ENCODE results near the gene POLR3B.

Gene POLR3B

DNA sequence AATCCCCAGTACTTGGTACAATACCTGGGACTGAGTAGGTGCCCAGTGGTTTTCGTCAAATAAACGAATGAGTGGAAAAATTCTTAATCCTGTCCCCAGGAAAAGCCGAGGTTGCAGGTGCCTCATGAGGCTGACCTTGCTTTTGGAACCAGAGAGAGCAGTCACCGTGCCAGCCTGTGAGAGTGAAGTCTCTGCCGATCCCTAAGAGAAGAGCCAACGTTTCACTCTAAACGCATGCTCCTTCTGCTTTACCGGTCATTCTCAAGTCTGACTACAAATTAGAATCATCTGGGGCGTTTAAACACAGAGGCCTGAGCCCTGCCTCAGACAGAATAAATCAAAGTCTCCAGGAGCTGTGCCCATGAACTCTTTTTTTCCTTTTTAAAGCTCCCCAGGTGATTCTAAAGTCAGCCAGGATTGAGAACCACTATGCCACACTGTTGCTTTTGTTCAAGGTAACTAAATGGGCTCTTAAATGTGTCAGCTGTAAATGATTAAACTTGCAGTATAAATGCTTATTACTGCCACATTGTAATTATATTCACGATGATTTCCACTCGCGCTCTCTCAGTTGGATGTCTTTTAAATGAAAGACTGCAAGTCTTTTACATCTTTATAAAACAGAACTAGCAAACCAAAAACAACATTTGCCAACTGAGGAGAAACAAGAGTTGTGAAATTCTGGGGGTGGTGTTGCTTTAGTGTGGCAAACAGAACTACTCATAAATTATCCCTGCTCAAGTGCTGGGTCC lies 28.1 kb upstream of the POLR3B start:
- CTCF ChIA-PET: interaction anchor here (2.1 kb wide), 1 partner anchor 9 kb away, joined by 5 read pairs; no protein-coding TSS in a partner anchor
- POLR2A ChIA-PET: no interaction called here
- TF ChIP-seq, protein P1, sequence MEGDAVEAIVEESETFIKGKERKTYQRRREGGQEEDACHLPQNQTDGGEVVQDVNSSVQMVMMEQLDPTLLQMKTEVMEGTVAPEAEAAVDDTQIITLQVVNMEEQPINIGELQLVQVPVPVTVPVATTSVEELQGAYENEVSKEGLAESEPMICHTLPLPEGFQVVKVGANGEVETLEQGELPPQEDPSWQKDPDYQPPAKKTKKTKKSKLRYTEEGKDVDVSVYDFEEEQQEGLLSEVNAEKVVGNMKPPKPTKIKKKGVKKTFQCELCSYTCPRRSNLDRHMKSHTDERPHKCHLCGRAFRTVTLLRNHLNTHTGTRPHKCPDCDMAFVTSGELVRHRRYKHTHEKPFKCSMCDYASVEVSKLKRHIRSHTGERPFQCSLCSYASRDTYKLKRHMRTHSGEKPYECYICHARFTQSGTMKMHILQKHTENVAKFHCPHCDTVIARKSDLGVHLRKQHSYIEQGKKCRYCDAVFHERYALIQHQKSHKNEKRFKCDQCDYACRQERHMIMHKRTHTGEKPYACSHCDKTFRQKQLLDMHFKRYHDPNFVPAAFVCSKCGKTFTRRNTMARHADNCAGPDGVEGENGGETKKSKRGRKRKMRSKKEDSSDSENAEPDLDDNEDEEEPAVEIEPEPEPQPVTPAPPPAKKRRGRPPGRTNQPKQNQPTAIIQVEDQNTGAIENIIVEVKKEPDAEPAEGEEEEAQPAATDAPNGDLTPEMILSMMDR (IDR thresholded peaks at IDR 0.05; ENCODE audit: control extremely low read depth, extremely low read depth, low read depth, missing control alignments): no peak
- no peak for DNase-seq (ENCODE audit: extremely low spot score)

DNA sequence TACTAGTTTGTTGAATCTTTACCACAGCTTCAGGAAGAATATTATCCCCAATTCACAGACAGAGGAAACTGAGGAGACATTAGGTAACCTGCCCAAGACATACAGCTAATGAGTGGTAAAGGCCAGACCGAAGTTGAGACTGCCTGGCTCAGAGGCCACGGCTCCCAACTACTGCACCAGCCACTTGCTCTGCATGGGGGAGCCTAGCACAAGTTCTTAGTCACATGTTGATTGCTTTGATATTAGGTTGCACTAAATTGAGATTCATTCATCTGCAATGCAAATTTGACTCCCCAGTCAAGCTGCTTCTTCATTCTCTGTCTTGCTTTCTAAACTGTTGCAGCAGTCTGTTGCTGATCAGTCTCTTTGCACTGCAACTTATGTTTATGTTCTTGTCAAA lies 25.9 kb upstream of the POLR3B start:
- TF ChIP-seq, protein P1 (IDR thresholded peaks at IDR 0.05; ENCODE audit: control extremely low read depth, extremely low read depth, low read depth, missing control alignments): no peak
- ChIA-PET POLR2A (no interaction called here), CTCF (interaction anchor here (1.2 to 2.0 kb wide), 3 partner anchors 14 to 108 kb away, joined by 3 to 6 read pairs (median 4); no protein-coding TSS in a partner anchor)
- no peak for DNase-seq (ENCODE audit: extremely low spot score)

DNA sequence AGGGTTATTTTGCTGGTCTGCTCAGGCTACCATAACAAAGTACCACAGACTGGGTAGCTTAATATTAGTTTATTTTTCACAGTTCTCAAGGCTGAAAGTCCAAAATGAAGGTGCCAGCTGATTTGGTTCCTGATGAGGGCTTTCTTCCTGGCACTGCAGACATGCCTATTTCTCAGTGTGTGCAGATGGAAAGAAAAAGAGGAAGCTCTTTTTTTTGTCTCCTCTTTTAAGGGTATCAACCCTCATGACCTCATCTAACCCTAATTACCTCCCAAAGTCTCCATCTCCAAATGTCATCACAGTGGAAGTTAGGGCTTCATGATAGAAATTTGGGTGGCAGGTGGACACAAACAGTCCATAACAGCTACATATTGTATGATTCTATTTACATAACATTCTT lies 25.0 kb upstream of the POLR3B start:
- no peak for DNase-seq (ENCODE audit: extremely low spot score)
- TF ChIP-seq, protein P1 (IDR thresholded peaks at IDR 0.05; ENCODE audit: control extremely low read depth, extremely low read depth, low read depth, missing control alignments): no peak
- ChIA-PET CTCF (interaction anchor here (1.0 to 2.2 kb wide), 5 partner anchors 9 to 105 kb away, joined by 3 to 6 read pairs (median 5); partner anchors contain the start of gene POLR3B), POLR2A (no interaction called here)

DNA sequence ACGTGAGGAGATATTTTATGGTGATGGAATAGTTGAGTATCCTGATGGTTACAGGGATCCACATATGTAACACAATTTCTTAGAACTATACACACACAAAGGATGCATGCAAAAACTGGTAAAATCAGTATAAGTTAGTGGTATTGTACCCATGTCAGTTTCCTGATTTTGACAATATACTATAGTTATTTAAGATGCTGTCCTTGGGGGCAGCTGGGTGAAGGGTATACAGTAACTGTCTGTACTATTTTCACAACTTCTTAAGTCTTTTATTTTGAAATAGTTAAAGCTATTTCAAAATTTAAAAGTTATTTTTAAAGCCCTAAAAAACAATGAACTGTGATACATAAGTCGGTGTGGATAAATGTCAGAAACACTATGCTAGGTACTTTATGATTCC lies 24.5 kb upstream of the POLR3B start:
- TF ChIP-seq, protein P1 (IDR thresholded peaks at IDR 0.05; ENCODE audit: control extremely low read depth, extremely low read depth, low read depth, missing control alignments): no peak
- CTCF ChIA-PET: interaction anchor here (1.0 to 2.2 kb wide), 4 partner anchors 9 to 53 kb away, joined by 3 to 6 read pairs (median 4); partner anchors contain the start of gene POLR3B
- POLR2A ChIA-PET: no interaction called here
- DNase-seq (ENCODE audit: extremely low spot score): no peak

DNA sequence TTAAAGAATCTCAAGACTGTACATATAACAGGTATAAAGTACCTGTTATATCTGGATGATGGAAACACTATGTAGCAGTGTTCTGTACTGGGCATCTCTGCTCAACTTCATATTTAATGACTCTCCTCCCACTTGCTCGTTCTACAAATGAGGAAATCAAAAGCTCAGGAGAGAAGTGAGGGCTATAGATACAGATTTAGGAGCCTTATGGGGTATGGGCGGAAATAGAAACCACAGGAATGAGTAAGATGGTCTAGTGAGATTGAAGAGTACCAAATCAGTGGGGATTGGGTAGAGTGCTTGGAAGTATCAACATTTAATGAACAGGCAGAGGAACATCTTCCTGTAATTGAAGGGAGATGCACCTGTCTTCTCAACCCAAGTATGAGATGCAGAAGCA lies 23.8 kb upstream of the POLR3B start:
- TF ChIP-seq, protein P1 (IDR thresholded peaks at IDR 0.05; ENCODE audit: control extremely low read depth, extremely low read depth, low read depth, missing control alignments): no peak
- CTCF ChIA-PET: interaction anchor here (1.0 to 2.2 kb wide), 3 partner anchors 13 to 54 kb away, joined by 3 to 6 read pairs (median 5); partner anchors contain the start of gene POLR3B
- no peak for DNase-seq (ENCODE audit: extremely low spot score)
- POLR2A ChIA-PET: no interaction called here

DNA sequence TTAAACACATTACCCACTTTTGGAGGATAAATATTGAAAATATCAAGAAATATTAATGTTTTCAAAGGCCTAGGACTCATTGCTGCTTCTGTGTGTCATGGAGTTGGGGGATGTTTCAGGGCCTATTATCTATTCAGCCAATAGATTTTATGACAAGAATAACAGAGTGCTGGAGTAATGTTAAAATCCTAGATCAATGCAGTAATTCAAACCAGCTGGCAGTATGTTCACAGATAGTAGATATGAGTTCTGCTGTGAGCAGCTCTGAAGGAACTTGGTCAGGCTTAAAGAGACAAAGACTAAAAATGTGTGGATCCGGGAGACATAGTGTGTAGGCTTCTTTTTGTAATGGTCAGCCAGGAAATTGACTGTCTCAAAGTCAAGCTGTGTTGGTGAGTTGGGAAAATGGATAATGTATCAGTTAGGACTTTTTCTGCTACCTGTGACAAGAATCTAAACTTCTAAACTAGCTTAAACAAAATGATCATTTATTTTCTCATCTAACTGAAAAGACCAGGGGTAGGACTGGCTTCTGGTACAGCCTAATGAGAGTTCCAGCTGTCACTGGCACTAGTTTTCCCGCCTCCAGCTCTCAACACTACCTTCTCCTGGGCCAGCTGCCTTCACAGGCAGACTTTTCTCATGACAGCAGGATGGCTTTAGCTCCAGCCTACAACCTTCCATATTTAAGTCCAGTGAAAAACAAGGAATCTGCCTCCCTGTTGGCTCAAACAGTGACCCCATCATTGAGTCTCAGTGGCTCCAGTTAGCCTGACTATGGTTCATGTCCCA lies 16.3 kb upstream of the POLR3B start:
- ChIA-PET CTCF (interaction anchor here (1.3 to 2.6 kb wide), 4 partner anchors 9 to 21 kb away, joined by 3 to 8 read pairs (median 5); partner anchors contain the start of gene POLR3B), POLR2A (no interaction called here)
- DNase-seq (ENCODE audit: extremely low spot score): no peak
- TF ChIP-seq, protein P1 (IDR thresholded peaks at IDR 0.05; ENCODE audit: control extremely low read depth, extremely low read depth, low read depth, missing control alignments): no peak

All from GM10248 (cell line).